DND-41 (cell line): Measurements from ENCODE around the gene DCP1A.

Experiments used
- EZH2 ChIP-seq: IDR thresholded peaks from 3 replicates; pipeline ENCODE4 v1.6.1; 2012; ENCODE audit warnings: borderline replicate concordance, low read depth, mild to moderate bottlenecking, moderate library complexity, low read length, inconsistent platforms; ENCODE audit not compliant: severe bottlenecking
- TF ChIP-seq, protein P1 (sequence below): IDR thresholded peaks from 2 replicates; pipeline ENCODE4 v1.5.1; 2012; ENCODE audit warnings: borderline replicate concordance, low read length, moderate library complexity, mild to moderate bottlenecking; ENCODE audit not compliant: poor library complexity, severe bottlenecking; ENCODE audit errors: extremely low read depth

DNA sequence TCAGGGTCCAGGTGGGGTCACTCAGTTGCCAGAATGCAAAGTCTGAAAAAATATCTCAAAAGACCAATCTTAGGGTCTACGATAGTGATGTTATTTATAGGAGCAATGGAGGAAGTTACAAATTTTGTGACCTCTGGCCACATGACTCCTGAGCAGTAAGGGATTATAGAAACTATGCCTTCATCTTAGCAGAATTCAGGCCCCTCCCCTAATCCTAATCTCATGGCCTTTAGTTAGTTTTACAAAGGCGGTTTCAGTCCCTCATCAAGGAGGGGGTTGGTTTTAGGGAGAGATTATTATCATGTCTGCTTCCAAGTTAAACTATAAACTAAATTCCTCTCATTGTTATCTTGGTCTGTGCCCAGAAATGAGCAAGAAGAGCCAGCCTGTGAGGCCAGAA, 5.9 kb upstream of the DCP1A start:
- TF ChIP-seq, protein P1, sequence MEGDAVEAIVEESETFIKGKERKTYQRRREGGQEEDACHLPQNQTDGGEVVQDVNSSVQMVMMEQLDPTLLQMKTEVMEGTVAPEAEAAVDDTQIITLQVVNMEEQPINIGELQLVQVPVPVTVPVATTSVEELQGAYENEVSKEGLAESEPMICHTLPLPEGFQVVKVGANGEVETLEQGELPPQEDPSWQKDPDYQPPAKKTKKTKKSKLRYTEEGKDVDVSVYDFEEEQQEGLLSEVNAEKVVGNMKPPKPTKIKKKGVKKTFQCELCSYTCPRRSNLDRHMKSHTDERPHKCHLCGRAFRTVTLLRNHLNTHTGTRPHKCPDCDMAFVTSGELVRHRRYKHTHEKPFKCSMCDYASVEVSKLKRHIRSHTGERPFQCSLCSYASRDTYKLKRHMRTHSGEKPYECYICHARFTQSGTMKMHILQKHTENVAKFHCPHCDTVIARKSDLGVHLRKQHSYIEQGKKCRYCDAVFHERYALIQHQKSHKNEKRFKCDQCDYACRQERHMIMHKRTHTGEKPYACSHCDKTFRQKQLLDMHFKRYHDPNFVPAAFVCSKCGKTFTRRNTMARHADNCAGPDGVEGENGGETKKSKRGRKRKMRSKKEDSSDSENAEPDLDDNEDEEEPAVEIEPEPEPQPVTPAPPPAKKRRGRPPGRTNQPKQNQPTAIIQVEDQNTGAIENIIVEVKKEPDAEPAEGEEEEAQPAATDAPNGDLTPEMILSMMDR = no peak
- no peak for TF ChIP-seq EZH2
